Putamen (tissue), 1 donor: ENCODE data around the gene MYO1H.
"Not testable (repeated sequence)": the region's sequence is repeated elsewhere in the genome, so short reads cannot be mapped to it uniquely, and the experiment has no call there.

Experiments
- DNase-seq: peaks from one replicate; pipeline ENCODE4 v3.0.0-alpha.2; 2016; ENCODE audit warnings: low spot score

The MYO1H gene

GRCh38 chr12:109346920-109347319 is 780 bp upstream of the MYO1H start:
- DNase-seq: no peak

- DNase-seq: no peak
Observed at GRCh38 chr12:109352184-109352583, 4.5 kb downstream of the MYO1H start.

DNA sequence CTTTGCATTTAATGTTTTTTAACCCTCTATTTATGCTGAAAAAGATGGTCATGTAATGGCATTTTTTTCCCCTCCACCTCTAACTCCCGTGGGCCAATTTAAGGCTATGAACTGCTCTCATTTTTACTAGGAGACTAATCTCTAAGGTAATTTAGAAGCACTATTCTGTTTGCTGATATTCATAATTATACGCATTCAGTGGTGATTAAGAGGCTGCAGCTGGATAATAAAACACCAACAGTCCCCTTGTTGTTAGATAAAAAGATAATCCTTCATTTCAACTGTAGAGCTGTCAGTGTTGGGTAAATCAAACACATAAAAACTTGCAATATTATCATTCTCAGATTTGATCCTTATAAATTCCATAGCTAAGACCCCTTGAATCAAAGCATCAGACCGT is 8.9 kb downstream of the MYO1H start:
- DNase-seq: no peak

- no peak for DNase-seq
Observed at GRCh38 chr12:109357032-109357431, 9.3 kb downstream of the MYO1H start.

GRCh38 chr12:109358154-109358869 is 10.6 kb downstream of the MYO1H start:
- DNase-seq: no peak

GRCh38 chr12:109359131-109359690 is 11.5 kb downstream of the MYO1H start:
- DNase-seq: no peak

DNA sequence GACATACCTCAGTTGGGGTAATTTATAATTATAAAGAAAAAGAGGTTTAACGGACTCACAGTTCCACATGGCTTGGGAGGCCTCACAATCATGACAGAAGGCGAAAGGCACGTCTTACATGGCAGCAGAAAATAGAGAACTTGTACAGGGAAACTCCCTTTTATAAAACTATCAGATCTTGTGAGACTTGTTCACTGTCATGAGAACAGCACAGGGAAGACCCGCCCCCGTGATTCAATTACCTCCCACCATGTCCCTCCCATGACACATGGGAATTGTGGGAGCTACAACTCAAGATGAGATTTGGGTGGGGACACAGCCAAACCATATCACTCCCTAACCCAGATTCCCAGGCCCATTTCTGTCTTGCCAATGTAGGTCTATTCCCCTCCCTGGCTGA is 22.1 kb downstream of the MYO1H start:
- DNase-seq: no peak

- DNase-seq: no peak
Observed at GRCh38 chr12:109377139-109377685, 29.5 kb downstream of the MYO1H start.

DNA sequence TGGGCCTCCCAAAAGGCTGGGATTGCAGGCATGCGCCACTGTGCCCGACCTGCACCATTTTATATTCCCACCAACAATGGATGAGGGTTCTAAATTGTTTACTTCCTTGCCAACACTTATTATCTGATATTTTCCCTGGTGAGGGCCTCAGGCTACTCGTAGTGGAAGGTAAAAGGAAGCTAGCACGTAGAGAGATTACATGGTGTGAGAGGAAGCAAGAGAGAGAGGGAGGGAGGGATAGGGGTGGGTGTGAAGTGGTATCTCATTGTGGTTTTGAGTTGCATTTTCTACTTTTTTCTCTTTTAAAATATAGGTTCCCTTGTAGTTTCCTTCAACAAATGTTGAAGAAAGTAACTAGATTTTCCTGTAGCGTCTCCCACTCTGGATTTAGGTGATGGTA is 30.9 kb downstream of the MYO1H start:
- no peak for DNase-seq

GRCh38 chr12:109382031-109382430 is 34.3 kb downstream of the MYO1H start:
- DNase-seq: no peak

DNA sequence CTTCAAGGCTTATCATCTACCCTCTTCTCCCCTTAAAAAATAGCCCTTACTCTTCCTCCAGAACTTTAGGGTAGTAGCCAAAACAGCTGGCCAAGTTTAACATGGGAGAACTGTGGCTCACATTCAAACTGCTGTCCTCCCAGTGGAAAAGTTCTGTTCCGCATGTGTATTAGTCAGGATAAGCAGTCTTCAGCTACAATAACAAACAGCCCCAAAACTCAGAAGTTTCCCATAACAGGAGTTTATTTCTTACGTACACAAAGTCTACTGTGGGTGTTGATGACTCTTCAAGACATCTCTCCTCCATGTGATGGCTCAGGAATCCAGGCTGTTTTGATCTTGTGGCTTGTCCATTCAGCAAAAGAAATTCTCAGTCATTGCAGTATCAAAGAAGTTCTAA is 35.5 kb downstream of the MYO1H start:
- DNase-seq: no peak

DNA sequence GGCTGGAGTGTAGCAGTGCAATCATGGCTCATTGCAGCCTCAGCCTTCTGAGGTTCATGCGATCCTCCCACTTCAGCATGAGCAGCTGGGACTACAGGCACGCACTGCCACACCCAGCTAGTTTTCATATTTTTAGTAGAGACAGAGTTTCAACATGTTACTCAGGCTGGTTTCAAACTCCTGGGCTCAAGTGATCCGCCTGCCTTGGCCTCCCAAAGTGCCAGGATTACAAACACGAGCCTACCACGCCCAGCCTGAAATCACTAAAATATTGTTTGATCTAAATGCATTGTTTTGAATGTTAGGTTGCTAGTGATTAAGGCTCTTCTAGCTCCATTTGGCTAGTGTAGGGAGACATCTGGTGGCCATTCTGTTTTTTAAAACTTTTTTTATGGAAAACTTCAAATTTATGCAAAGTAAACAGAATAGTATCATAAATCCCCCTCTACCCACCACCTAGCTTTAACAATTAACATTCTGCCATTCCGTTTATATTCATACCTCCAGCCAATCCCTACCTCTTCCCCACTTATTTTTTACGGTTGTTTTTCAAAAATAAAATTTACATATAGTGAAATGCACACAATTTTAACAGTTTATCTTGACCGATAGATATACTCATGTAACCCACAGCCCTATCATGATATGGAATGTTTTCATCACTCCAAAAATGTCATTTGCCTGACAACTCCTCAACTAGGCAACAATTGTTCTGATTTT is 37.8 kb downstream of the MYO1H start:
- DNase-seq: peak; percentile 37

- DNase-seq: no peak
Observed at GRCh38 chr12:109386059-109386433, 38.3 kb downstream of the MYO1H start.

- DNase-seq: no peak
Observed at GRCh38 chr12:109387425-109388166, 39.9 kb downstream of the MYO1H start.

GRCh38 chr12:109388167-109388563 is 40.5 kb downstream of the MYO1H start:
- DNase-seq: no peak

DNA sequence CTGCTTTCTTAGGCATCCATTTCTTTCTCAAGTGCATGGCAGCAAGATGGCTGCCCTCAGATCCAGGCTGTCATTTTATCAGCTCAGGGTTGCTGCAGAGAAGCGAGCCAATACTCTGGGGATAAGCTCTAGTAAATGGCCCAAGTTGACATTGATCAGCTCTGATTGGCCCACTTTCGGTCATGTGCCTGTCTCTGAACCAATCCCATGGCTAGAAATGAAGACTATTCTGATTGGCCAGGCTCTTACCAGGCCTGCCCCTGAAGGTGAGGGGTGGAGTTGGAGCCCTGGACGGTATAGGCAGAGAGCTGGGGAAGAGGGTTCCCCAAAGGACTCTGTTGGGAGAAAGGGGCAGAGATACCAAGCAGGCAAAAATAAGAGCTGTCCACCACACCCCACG is 41.4 kb downstream of the MYO1H start:
- no peak for DNase-seq

DNA sequence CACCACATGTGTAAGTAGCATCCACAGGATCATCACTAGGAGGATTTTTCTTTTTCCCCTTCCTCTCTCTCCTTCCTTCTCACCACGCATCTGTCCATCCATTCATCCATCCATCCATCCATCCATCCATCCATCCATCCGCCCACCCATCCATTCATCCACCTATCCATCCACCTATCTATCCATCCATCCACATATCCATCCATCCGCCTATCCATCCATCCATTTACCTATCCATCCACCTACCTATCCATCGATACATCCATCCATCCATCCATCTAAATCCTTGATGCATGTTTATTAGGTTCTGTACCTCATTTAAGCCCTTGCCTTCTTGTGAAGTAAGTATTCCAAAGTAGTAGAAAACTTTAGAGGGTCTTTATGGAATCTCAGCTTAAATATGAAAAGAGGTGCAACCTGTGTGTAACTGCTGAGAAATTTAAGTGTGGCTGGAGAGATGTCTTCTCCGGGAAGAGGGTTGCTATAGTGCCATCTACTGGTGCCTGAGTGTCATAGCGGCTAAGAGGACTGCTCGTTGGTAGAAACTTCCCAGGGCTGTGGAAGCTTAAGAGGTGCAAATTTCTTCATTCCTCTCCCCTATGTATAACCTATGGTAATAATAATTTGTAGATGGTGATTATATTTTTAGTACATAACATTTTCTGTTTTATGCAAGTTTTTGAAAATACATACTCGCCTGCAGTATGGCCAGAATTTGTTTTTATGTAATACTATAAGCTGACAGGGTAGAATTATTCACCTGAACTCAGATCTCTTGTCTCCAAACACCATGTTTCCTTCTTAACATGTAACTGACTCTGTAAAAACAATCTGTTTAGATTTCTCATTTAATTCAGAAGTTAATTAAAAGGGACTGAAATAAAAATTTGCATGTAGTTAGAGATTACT is 46.0 kb downstream of the MYO1H start:
- DNase-seq: peak; percentile 39

- DNase-seq: no peak
Observed at GRCh38 chr12:109394891-109395290, 47.2 kb downstream of the MYO1H start.

GRCh38 chr12:109404841-109405240 is 57.1 kb downstream of the MYO1H start:
- DNase-seq: not testable (repeated sequence)

- not testable (repeated sequence) for DNase-seq
Observed at GRCh38 chr12:109406147-109406546, 58.4 kb downstream of the MYO1H start.

DNA sequence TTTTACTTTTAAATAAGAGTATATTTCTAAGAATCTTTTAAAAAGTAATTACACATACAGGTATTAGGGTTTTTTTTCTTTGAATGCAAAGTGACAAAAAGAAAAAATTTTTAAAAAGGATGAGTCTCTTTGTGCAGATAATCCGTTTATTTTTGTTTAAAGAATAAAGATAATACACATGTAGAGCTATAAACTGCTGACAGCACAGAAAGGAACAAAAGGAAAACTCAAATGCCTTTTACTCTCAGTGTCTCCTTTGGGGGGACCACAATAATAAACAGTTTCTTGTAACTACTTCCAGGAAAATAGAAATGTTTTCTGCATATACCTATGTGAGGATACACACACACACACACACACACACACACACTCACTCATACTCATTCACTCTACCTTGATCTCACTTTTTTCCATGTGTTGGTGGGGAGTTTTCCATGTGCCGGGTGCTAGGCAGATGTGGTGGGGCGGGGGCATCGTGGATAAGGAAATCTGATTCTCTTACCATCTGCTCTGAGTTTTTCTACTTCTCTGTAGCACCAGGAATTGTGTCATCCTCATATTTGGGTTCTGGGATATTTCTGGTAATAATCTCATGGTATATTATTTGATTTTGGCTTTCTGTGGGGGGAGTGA is 71.3 kb downstream of the MYO1H start:
- DNase-seq: no peak
